ENCODE measurements around the gene DOCK6. TPM values are rescaled to one million over a fixed set of nuclear protein-coding genes. Genes with fewer than 3 reads are reported as not detected.

Gene DOCK6
- total RNA-seq, 1 experiment from 2014 or later, result 88.8 TPM

- Mint-ChIP-seq H3K36me3 (peaks cover 13% of the 10 kb centered on the region), H3K27me3 (ENCODE audit: low read depth) (no peaks in the 10 kb centered on the region), H3K4me3 (no peak overlapping the region), H3K4me1 (peaks cover 9% of the 10 kb centered on the region), H3K27ac (no peak overlapping the region), H3K9me3 (no peaks in the 10 kb centered on the region)
- CTCF ChIA-PET, result no interaction called here
- TF ChIP-seq ZNF281 (CRISPR knock-in tag; IDR thresholded peaks at IDR 0.05) (no peak), ATF2 (CRISPR knock-in tag; IDR thresholded peaks at IDR 0.05; ENCODE audit: borderline replicate concordance, low read depth) (no peak), GABPB1 (CRISPR knock-in tag; IDR thresholded peaks at IDR 0.05) (no peak), ZNF671 (CRISPR knock-in tag; IDR thresholded peaks at IDR 0.05) (no peak), FOXP1 (CRISPR knock-in tag; IDR thresholded peaks at IDR 0.05; ENCODE audit: borderline replicate concordance) (no peak), STAT6 (CRISPR knock-in tag; conservative IDR thresholded peaks at IDR 0.05; ENCODE audit: low read depth) (no peak), IRF2 (CRISPR knock-in tag; IDR thresholded peaks at IDR 0.05; ENCODE audit: borderline replicate concordance, low read depth) (no peak), OVOL2 (CRISPR knock-in tag; IDR thresholded peaks at IDR 0.05; ENCODE audit: borderline replicate concordance) (no peak), NFE2L1 (CRISPR knock-in tag; IDR thresholded peaks at IDR 0.05) (no peak), ZNF317 (CRISPR knock-in tag; IDR thresholded peaks at IDR 0.05; ENCODE audit: borderline replicate concordance, low read depth) (no peak), ZNF532 (CRISPR knock-in tag; IDR thresholded peaks at IDR 0.05; ENCODE audit: borderline replicate concordance) (no peak), TCF7 (CRISPR knock-in tag; IDR thresholded peaks at IDR 0.05; ENCODE audit: low read depth) (no peak), ZSCAN18 (CRISPR knock-in tag; IDR thresholded peaks at IDR 0.05) (no peak)
- POLR2A ChIA-PET, result no interaction called here
- no peak for DNase-seq (ENCODE audit: low spot score)
- no peak for ATAC-seq
Measured at GRCh38 chr19:11176466-11177193, 85.7 kb downstream of the DOCK6 start.

Measured in WTC11 (cell line).